ENCODE data around the gene MUC3A.
"Not testable (repeated sequence)": the region's sequence is repeated elsewhere in the genome, so short reads cannot be mapped to it uniquely, and the experiment has no call there.

Gene MUC3A

GRCh38 chr7:100972002-100972347, 22.6 kb downstream of the MUC3A start:
- no peak overlapping the region for H3K4me3 ChIP-seq (ENCODE audit: low read depth, low read length)
- TF ChIP-seq, protein P1, sequence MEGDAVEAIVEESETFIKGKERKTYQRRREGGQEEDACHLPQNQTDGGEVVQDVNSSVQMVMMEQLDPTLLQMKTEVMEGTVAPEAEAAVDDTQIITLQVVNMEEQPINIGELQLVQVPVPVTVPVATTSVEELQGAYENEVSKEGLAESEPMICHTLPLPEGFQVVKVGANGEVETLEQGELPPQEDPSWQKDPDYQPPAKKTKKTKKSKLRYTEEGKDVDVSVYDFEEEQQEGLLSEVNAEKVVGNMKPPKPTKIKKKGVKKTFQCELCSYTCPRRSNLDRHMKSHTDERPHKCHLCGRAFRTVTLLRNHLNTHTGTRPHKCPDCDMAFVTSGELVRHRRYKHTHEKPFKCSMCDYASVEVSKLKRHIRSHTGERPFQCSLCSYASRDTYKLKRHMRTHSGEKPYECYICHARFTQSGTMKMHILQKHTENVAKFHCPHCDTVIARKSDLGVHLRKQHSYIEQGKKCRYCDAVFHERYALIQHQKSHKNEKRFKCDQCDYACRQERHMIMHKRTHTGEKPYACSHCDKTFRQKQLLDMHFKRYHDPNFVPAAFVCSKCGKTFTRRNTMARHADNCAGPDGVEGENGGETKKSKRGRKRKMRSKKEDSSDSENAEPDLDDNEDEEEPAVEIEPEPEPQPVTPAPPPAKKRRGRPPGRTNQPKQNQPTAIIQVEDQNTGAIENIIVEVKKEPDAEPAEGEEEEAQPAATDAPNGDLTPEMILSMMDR (IDR thresholded peaks at IDR 0.05; ENCODE audit: low read depth, low read length, missing control alignments): no peak
- no peak for DNase-seq (ENCODE audit: low read depth)

DNA sequence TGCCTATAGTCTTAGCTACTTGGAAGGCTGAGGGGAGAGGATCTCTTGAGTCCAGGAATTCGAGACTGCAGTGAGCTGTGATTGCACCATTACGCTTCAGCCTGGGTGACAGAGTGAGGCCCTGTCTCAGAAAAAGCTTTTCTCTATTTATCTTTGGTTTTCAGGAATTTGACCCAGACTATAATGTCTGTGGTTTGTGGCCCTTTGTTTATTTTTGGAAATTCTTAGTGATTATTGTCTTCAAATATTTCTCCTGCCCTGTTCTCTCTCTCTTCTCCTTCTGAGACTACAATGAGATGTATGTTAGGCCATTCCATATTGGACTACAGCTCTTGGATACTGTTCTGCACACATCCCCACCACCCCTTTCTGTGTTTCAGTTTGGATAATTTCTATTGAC, 24.7 kb downstream of the MUC3A start:
- no peak overlapping the region for H3K4me3 ChIP-seq (ENCODE audit: low read depth, low read length)
- TF ChIP-seq, protein P1 (IDR thresholded peaks at IDR 0.05; ENCODE audit: low read depth, low read length, missing control alignments): no peak
- no peak for DNase-seq (ENCODE audit: low read depth)

GRCh38 chr7:100975371-100975821, 26.1 kb downstream of the MUC3A start:
- TF ChIP-seq, protein P1 (IDR thresholded peaks at IDR 0.05; ENCODE audit: low read depth, low read length, missing control alignments): no peak
- no peak for DNase-seq (ENCODE audit: low read depth)
- no peak overlapping the region for H3K4me3 ChIP-seq (ENCODE audit: low read depth, low read length)

GRCh38 chr7:100978300-100978699, 29.0 kb downstream of the MUC3A start:
- DNase-seq (ENCODE audit: low read depth): no peak
- TF ChIP-seq, protein P1 (IDR thresholded peaks at IDR 0.05; ENCODE audit: low read depth, low read length, missing control alignments): no peak
- H3K4me3 ChIP-seq (ENCODE audit: low read depth, low read length): no peak overlapping the region

DNA sequence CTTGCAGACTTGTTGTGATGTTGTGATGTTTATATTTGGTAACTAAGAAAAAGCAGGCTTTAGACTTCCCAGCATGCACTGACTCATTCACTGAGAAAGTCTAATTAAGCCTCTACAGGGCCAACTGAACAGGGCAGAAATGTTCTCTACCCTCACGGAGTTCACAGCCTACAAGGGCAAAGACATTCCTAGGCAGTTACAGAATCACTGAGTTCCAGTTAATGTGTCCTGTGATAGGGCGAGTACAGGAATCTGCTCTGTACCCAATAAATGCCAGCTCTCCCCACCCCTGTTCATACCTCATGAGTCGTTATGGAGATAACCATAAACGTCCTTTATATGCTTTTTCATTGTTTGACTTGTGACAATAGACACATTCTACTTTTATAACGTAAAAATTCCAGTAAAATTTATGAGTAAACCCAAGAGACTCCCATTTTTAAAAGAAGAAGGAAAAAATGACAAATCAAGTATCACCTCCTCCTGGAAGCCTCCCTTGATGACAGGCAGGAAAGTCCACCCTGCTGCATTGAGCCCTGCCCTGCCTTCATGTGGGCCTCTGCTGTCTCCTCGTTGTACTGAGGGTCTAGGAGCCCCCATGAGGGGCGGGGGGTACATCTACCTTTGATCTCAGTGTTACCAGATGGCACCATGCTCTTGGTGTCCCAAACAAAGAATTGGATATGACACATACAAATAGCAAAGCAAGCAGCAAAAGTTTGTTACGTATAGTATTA, 34.3 kb downstream of the MUC3A start:
- TF ChIP-seq, protein P1 (IDR thresholded peaks at IDR 0.05; ENCODE audit: low read depth, low read length, missing control alignments): no peak
- H3K4me3 ChIP-seq (ENCODE audit: low read depth, low read length): no peak overlapping the region
- no peak for DNase-seq (ENCODE audit: low read depth)

DNA sequence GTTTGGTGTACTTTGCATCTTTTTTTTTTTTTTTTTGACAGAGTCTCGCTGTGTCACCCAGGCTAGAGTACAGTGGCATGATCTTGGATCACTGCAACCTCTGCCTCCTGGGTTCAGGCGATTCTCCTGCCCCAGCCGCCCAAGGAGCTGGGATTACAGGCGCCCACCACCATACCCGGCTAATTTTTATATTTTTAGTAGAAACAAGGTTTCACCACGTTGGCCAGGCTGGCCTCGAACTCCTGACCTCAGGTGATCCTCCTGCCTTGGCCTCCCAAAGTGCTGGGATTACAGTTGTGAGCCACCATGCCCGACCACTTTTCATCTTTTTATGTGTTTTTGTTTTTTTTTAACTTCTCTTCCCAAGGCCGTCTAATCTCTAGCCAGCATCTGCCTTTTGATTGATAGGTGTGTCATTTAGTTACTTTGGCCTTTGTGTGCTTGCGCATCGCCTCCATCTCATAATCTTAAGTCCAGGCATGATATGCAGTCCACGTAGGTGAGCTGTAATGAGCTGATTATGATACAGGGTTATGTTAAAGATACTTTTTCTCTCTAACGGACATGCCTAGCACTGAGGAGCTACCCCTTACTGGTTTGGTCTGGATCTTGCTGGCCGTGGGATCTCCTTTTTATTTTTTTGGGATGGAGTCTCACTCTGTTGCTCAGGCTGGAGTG, 35.0 kb downstream of the MUC3A start:
- not testable (repeated sequence) for DNase-seq (ENCODE audit: low read depth); H3K4me3 ChIP-seq (ENCODE audit: low read depth, low read length)

DNA sequence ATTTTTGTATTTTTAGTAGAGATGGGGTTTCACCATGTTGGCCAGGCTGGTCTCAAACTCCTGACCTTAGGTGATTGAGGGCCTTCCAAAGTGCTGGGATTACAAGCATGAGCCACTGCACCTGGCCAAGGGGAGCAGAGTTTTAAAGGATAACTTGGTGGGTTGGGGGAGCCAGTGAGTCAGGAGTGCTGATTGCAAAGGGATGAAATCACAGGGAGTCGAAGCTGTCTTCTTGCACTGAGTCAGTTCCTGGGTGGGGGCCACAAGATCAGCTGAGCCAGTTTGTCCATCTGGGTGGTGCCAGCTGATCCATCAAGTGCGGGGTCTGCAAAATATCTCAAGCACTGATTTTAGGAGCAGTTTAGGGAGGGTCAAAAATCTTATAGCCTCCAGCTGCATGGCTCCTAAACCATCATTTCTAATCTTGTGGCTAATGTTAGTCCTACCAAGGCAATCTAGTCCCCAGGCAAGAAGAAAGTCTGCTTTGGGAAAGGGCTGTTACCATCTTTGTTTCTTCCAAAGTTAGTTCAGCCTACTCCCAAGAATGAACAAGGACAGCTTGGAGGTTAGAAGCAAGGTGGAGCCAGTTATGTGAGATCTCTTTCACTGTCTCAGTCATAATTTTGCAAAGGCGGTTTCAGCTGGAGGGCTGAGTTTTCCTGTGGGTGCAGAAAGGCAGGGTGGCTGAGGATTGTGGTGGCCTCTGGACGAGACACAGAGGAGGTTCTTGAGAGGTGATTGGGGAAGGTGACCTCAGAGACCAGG, 35.9 kb downstream of the MUC3A start:
- DNase-seq (ENCODE audit: low read depth): not testable (repeated sequence)

More for the DNA sequence above, 35.9 kb downstream of the MUC3A start:
- not testable (repeated sequence) for H3K4me3 ChIP-seq (ENCODE audit: low read depth, low read length)
